ENCODE results near the gene REST. TPM values are rescaled to one million over a fixed set of nuclear protein-coding genes. Genes with fewer than 3 reads are reported as not detected.

The REST gene
- total RNA-seq, 2 experiments from 2014 or later, result 56.8 to 57.6 TPM

- no peaks in the 10 kb centered on the region for H3K9me3 ChIP-seq (ENCODE audit: control insufficient read depth in 1 of 2, insufficient read depth in 1 of 2, low read length in 2 of 2)
- CTCF ChIA-PET, result interaction anchor here (0.8 to 5.1 kb wide), 3 partner anchors 70 to 1030 kb away, joined by 3 to 34 read pairs (median 3); partner anchors contain the start of genes CEP135 and REST
- TF ChIP-seq CTCF (IDR thresholded peaks at IDR 0.05), result no peak
- H3K36me3 Mint-ChIP-seq (ENCODE audit: low read depth), result peaks cover 63% of the 10 kb centered on the region
- no peaks in the 10 kb centered on the region for H3K9me3 Mint-ChIP-seq
- POLR2A ChIA-PET, result interaction anchor here (0.9 to 4.7 kb wide), 17 partner anchors 9 to 1433 kb away, joined by 3 to 222 read pairs (median 7); partner anchors contain the start of genes AASDH, CEP135, EXOC1 and PAICS
- H3K27ac Mint-ChIP-seq, result peak within 1 kb of the TSS; percentile 95
- no peaks in the 10 kb centered on the region for H3K27me3 Mint-ChIP-seq
- peaks cover 21% of the 10 kb centered on the region for H3K36me3 ChIP-seq (ENCODE audit: insufficient read depth, low read length)
- H3K27me3 ChIP-seq (ENCODE audit: control insufficient read depth in 1 of 2, insufficient read depth in 2 of 2, low read length in 2 of 2), result no peaks in the 10 kb centered on the region
- DNase-seq, result peak; percentile 60 to 93 (median 77)
- peak within 1 kb of the TSS; percentile 73 to 92 for H3K27ac ChIP-seq (ENCODE audit: low read depth in 1 of 2, low read length in 2 of 2)
- H3K4me3 ChIP-seq (ENCODE audit: low read length), result peak within 1 kb of the TSS; percentile 99
- intact Hi-C loops (cut with DNase I, micrococcal nuclease), result loop anchor here (2.0 to 10.0 kb wide), 6 partner anchors 70 to 1124 kb away; partner anchors contain the start of genes CEP135 (in 2 of the 2), AASDH (in 1 of the 2), EXOC1 (in 1 of the 2) and PAICS (in 1 of the 2)
- peaks cover 66% of the 10 kb centered on the region for H3K4me1 Mint-ChIP-seq (ENCODE audit: low read depth)
- H3K4me1 ChIP-seq (ENCODE audit: insufficient read depth, low read length), result peaks cover 66% of the 10 kb centered on the region
- H3K4me3 Mint-ChIP-seq, result peak within 1 kb of the TSS; percentile 96
- ATAC-seq (ENCODE audit: poor library complexity), result peak; percentile 33
Observed at GRCh38 chr4:56978750-56979303, 71.1 kb downstream of the REST start, which contains the start of gene POLR2B. TSS of gene POLR2B (plus strand) at chr4:56978896. CDS start at chr4:56978986, 90 bp downstream.

- POLR2A ChIA-PET, result interaction anchor here (0.6 to 4.7 kb wide), 11 partner anchors 8 to 1433 kb away, joined by 3 to 222 read pairs (median 11); partner anchors contain the start of genes AASDH, CEP135, PAICS and PPAT
- H3K4me3 Mint-ChIP-seq, result peak overlapping the region; percentile 96
- H3K27me3 Mint-ChIP-seq, result no peaks in the 10 kb centered on the region
Observed at GRCh38 chr4:56979421-56980072, 71.8 kb downstream of the REST start.

More at GRCh38 chr4:56979421-56980072, 71.8 kb downstream of the REST start:
- H3K4me1 Mint-ChIP-seq (ENCODE audit: low read depth), result peaks cover 70% of the 10 kb centered on the region
- intact Hi-C loops (cut with DNase I, micrococcal nuclease), result loop anchor here (2.0 to 10.0 kb wide), 8 partner anchors 71 to 1432 kb away; partner anchors contain the start of genes CEP135 (in 2 of the 2), AASDH (in 1 of the 2), CLOCK (in 1 of the 2) and EXOC1 (in 1 of the 2)
- no peaks in the 10 kb centered on the region for H3K27me3 ChIP-seq (ENCODE audit: control insufficient read depth in 1 of 2, insufficient read depth in 2 of 2, low read length in 2 of 2)
- H3K27ac Mint-ChIP-seq, result peak overlapping the region; percentile 95
- H3K4me3 ChIP-seq (ENCODE audit: low read length), result peak overlapping the region; percentile 99
- CTCF ChIA-PET, result interaction anchor here (0.6 to 5.1 kb wide), 5 partner anchors 12 to 1489 kb away, joined by 3 to 34 read pairs (median 3); partner anchors contain the start of gene REST
- no peaks in the 10 kb centered on the region for H3K9me3 ChIP-seq (ENCODE audit: control insufficient read depth in 1 of 2, insufficient read depth in 1 of 2, low read length in 2 of 2)
- ATAC-seq (ENCODE audit: poor library complexity), result no peak
- TF ChIP-seq CTCF (IDR thresholded peaks at IDR 0.05), result no peak
- peaks cover 65% of the 10 kb centered on the region for H3K36me3 Mint-ChIP-seq (ENCODE audit: low read depth)
- no peaks in the 10 kb centered on the region for H3K9me3 Mint-ChIP-seq
- peak overlapping the region in 1 of 2 donors; percentile 48 for H3K27ac ChIP-seq (ENCODE audit: low read depth in 1 of 2, low read length in 2 of 2)
- H3K36me3 ChIP-seq (ENCODE audit: insufficient read depth, low read length), result peaks cover 20% of the 10 kb centered on the region
- DNase-seq, result peak in 9 of 14 experiments; percentile 12 to 71 (median 29)
- peaks cover 64% of the 10 kb centered on the region for H3K4me1 ChIP-seq (ENCODE audit: insufficient read depth, low read length)
